ENCODE results near the gene IL18RAP. TPM values are rescaled to one million over a fixed set of nuclear protein-coding genes. Genes with fewer than 3 reads are reported as not detected.

Gene IL18RAP
- total RNA-seq, 1 experiment from 2014 or later: not detected

GRCh38 chr2:102480285-102481195 lies 57.6 kb downstream of the IL18RAP start:
- peaks cover 24% of the 10 kb centered on the region for H3K9me3 Mint-ChIP-seq (ENCODE audit: unreplicated experiment)
- H3K27ac Mint-ChIP-seq (ENCODE audit: unreplicated experiment): no peak overlapping the region
- H3K36me3 Mint-ChIP-seq (ENCODE audit: insufficient read depth, unreplicated experiment): no peaks in the 10 kb centered on the region
- no peaks in the 10 kb centered on the region for H3K36me3 ChIP-seq (ENCODE audit: control insufficient read depth, insufficient read depth, low read length)
- H3K27me3 ChIP-seq (replicated peaks; ENCODE audit: control insufficient read depth, insufficient read depth, low read length): no peaks in the 10 kb centered on the region
- POLR2A ChIA-PET: no interaction called here
- H3K4me1 ChIP-seq: no peaks in the 10 kb centered on the region
- CTCF ChIA-PET: no interaction called here
- H3K4me1 Mint-ChIP-seq (ENCODE audit: low read depth, unreplicated experiment): no peaks in the 10 kb centered on the region
- no peaks in the 10 kb centered on the region for H3K9me3 ChIP-seq
- no peak overlapping the region for H3K4me3 Mint-ChIP-seq (ENCODE audit: unreplicated experiment)
- no peak overlapping the region for H3K4me3 ChIP-seq (ENCODE audit: low read depth, low read length)
- BruUV-seq (replicated peaks): no TSS peak
- H3K27me3 Mint-ChIP-seq (ENCODE audit: insufficient read depth, unreplicated experiment): no peaks in the 10 kb centered on the region
- intact Hi-C loops (cut with micrococcal nuclease; ENCODE audit: unreplicated experiment): no loop called here
- TF ChIP-seq, protein P1, sequence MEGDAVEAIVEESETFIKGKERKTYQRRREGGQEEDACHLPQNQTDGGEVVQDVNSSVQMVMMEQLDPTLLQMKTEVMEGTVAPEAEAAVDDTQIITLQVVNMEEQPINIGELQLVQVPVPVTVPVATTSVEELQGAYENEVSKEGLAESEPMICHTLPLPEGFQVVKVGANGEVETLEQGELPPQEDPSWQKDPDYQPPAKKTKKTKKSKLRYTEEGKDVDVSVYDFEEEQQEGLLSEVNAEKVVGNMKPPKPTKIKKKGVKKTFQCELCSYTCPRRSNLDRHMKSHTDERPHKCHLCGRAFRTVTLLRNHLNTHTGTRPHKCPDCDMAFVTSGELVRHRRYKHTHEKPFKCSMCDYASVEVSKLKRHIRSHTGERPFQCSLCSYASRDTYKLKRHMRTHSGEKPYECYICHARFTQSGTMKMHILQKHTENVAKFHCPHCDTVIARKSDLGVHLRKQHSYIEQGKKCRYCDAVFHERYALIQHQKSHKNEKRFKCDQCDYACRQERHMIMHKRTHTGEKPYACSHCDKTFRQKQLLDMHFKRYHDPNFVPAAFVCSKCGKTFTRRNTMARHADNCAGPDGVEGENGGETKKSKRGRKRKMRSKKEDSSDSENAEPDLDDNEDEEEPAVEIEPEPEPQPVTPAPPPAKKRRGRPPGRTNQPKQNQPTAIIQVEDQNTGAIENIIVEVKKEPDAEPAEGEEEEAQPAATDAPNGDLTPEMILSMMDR (IDR thresholded peaks at IDR 0.05; ENCODE audit: insufficient read depth in 1 of 2, low read depth in 1 of 2, low read length in 1 of 2, severe bottlenecking in 1 of 2, unreplicated experiment in 1 of 2): no peak
- DNase-seq: no peak

DNA sequence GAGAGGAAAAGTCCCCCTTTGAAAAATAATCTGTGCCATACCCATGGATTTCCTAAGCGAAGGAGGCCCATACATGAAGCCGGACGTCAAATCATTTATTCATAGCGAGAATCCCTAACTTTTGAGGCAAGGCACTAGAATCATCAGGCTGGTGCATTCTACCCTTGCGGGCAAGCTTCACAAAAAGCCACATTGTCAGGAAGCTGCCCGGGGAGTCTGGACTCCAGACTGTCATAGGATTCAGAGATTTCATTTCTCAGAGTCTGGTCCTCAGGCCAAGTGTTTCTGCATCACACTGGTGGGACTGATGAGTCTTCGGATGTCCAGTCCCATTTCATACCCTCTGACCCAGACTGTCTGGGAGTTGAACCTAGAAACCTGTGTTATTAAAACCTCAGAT lies 59.0 kb downstream of the IL18RAP start:
- H3K4me1 Mint-ChIP-seq (ENCODE audit: low read depth, unreplicated experiment): no peaks in the 10 kb centered on the region
- TF ChIP-seq, protein P1 (IDR thresholded peaks at IDR 0.05; ENCODE audit: insufficient read depth in 1 of 2, low read depth in 1 of 2, low read length in 1 of 2, severe bottlenecking in 1 of 2, unreplicated experiment in 1 of 2): no peak
- CTCF ChIA-PET: no interaction called here
- Histone ChIP-seq H3K36me3 (ENCODE audit: control insufficient read depth, insufficient read depth, low read length) (no peaks in the 10 kb centered on the region), H3K4me1 (no peaks in the 10 kb centered on the region), H3K4me3 (ENCODE audit: low read depth, low read length) (no peak overlapping the region), H3K9me3 (no peaks in the 10 kb centered on the region), H3K27me3 (replicated peaks; ENCODE audit: control insufficient read depth, insufficient read depth, low read length) (no peaks in the 10 kb centered on the region)
- intact Hi-C loops (cut with micrococcal nuclease; ENCODE audit: unreplicated experiment): no loop called here
- POLR2A ChIA-PET: no interaction called here
- no peaks in the 10 kb centered on the region for H3K27me3 Mint-ChIP-seq (ENCODE audit: insufficient read depth, unreplicated experiment)
- no peak overlapping the region for H3K27ac Mint-ChIP-seq (ENCODE audit: unreplicated experiment)
- H3K9me3 Mint-ChIP-seq (ENCODE audit: unreplicated experiment): peaks cover 15% of the 10 kb centered on the region
- BruUV-seq (replicated peaks): no TSS peak
- no peaks in the 10 kb centered on the region for H3K36me3 Mint-ChIP-seq (ENCODE audit: insufficient read depth, unreplicated experiment)
- DNase-seq: no peak
- no peak overlapping the region for H3K4me3 Mint-ChIP-seq (ENCODE audit: unreplicated experiment)

GRCh38 chr2:102483086-102483485 lies 60.1 kb downstream of the IL18RAP start:
- TF ChIP-seq, protein P1 (IDR thresholded peaks at IDR 0.05; ENCODE audit: insufficient read depth in 1 of 2, low read depth in 1 of 2, low read length in 1 of 2, severe bottlenecking in 1 of 2, unreplicated experiment in 1 of 2): no peak
- Mint-ChIP-seq H3K27me3 (ENCODE audit: insufficient read depth, unreplicated experiment) (no peaks in the 10 kb centered on the region), H3K4me1 (ENCODE audit: low read depth, unreplicated experiment) (no peaks in the 10 kb centered on the region), H3K36me3 (ENCODE audit: insufficient read depth, unreplicated experiment) (no peaks in the 10 kb centered on the region), H3K9me3 (ENCODE audit: unreplicated experiment) (peaks cover 3% of the 10 kb centered on the region), H3K4me3 (ENCODE audit: unreplicated experiment) (no peak overlapping the region), H3K27ac (ENCODE audit: unreplicated experiment) (no peak overlapping the region)
- no peaks in the 10 kb centered on the region for H3K9me3 ChIP-seq
- no peak for DNase-seq
- POLR2A ChIA-PET: no interaction called here
- H3K27me3 ChIP-seq (replicated peaks; ENCODE audit: control insufficient read depth, insufficient read depth, low read length): no peaks in the 10 kb centered on the region
- no peak overlapping the region for H3K4me3 ChIP-seq (ENCODE audit: low read depth, low read length)
- intact Hi-C loops (cut with micrococcal nuclease; ENCODE audit: unreplicated experiment): no loop called here
- no peaks in the 10 kb centered on the region for H3K36me3 ChIP-seq (ENCODE audit: control insufficient read depth, insufficient read depth, low read length)
- H3K4me1 ChIP-seq: peaks cover 7% of the 10 kb centered on the region
- BruUV-seq (replicated peaks): no TSS peak
- CTCF ChIA-PET: interaction anchor here (1.1 kb wide), 1 partner anchor 10 kb away, joined by 3 read pairs; the partner anchor contains the start of gene SLC9A4

Measured in Caco-2 (cell line).